HG03354 (cell line): Measurements from ENCODE around the gene SLC28A1.
"Not testable (repeated sequence)": the region's sequence is repeated elsewhere in the genome, so short reads cannot be mapped to it uniquely, and the experiment has no call there.

Source experiments
- ATAC-seq: cut with Tn5 transposase; IDR thresholded peaks from one replicate; pipeline ENCODE4 v1.9.1; 2021; ENCODE audit warnings: mild to moderate bottlenecking; ENCODE audit not compliant: unreplicated experiment, poor library complexity, severe bottlenecking

Gene SLC28A1

DNA sequence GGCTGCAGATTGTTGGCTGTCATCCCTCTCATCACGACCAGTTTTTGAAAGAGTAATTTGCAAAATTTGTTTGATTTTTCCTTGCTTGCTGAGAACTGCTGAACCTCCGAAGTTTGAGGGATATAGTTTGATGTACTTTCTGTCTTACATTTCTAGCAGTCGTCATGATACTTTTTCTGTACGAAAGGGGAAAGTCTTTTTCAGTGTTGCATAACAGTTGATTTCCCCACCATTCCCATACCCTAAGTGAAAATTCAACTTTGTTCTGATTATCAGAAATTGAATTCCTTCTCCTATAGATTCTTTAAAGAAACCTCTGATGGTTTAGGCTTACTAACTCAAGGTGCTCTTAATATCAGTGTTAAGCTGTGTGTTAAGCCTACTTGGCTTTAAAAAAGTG is 98.8 kb downstream of the SLC28A1 start:
- ATAC-seq = no peak

DNA sequence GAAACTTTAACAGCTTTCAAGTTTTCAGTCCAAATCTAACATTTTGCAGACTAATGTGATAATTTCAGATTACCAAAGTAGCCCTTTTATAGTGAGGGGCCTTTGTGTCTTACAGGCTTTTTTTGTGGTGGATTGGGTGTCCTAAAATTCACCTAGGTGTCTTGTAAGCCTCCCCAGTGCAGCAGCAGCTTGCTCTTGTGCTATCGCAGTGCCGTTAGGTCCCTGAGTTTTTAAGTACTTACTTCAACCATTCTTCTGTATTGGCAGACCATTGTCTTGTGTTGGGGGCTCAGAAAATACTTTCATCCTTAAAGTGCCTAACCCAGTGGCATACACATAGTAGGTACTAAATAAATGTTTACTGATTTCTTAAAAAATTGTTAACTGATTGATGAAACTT is 99.2 kb downstream of the SLC28A1 start:
- no peak for ATAC-seq

DNA sequence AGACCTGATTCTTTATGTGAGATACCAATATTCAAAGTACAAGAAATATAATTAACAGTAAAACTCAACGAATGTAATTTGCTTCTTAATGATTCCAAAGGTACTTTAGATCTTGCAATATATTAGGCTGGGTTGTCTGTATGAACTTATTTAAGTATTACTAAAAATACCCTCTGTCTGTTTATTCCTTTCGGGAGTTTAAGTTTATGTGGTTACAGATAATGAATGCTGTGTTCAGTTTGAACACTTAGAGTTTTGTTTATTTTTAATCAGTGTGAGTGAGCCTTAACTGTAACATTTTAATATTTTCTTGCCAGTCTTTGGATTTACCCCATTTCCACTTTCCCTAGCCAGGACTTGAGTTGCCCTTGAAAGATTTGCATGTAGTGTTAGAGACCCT is 100.7 kb downstream of the SLC28A1 start:
- ATAC-seq = no peak

DNA sequence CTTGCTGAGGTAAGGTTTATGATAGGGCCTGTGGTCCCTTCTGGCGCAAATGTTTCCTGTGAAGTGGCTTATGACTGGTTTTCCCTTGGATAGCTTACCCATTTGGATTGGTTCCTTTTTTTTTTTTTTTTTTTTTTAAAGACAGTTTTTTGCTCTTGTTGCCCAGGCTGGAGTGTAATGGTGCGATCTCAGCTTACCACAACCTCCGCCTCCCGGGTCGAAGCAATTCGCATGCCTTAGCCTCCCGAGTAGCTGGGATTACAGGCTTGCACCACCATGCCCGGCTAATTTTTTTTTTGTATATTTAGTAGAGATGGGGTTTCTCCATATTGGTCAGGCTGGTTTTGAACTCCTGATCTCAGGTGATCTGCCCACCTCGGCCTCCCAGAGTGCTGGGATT is 102.9 kb downstream of the SLC28A1 start:
- not testable (repeated sequence) for ATAC-seq

DNA sequence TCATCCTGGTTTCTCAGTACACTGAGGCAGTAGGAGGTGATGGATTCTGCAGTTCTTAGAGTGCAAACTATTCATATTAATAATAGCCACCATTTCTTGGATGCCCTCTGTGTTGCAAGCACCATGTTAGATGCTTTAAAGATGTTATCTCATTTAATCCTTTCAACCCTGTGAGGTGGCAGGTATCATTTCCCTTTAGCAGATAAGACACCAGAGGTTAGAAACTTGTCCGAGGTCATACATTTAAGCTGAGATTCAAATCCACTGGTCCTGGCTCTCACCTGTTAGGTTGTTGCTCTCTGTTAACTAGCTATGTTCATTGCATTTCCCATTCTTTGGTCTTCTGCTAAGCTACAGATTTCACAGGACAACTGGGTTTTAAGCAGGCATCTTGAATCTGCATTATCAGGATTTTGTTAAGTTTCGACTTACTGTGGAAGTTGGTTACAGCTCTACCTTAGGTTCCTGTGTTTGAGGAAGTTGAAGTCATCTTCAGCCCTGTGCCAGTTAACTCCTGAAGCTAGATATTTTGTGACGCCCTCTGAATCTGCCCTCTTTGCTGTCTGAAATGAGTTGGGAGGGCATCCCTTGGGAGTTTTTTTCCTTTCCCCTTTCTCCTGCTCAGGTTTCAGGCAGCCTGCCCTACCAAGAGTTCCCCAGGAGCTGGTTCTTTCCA is 103.6 kb downstream of the SLC28A1 start:
- ATAC-seq = no peak

DNA sequence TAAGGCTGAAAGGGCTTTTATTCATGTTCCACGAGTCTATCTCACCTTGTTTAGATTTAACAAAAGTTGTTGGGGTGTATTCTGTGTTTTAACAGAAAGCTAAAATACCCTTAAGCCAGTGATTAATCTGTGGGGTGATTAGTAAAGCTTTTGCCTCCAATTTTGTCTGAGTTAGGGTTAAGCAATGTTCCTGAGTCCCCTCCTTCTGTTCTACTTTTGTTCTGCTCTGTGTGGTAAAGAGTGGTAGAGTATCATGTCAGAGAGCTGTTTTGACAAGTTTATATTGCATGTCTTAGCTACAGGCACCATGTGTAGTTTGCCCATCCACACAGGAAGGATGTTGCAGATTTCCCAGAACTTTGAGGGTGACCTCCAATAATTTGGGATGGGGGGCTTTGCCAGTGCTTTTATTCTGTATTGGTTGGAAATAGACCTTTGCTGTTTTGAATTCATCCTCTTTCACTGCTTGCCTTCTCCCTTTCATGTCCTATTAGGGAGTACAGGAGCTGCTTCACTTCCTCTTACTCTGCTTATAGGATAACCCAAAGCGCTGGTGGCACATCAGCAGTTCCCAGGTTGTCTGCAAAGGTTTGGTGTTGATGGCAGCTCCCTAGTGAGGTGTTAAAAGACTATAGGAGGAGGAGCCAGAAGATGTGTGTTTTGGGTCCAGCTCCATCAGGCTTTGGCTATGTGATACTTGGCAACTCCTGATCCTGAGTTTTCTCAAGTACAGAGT is 104.6 kb downstream of the SLC28A1 start:
- no peak for ATAC-seq

DNA sequence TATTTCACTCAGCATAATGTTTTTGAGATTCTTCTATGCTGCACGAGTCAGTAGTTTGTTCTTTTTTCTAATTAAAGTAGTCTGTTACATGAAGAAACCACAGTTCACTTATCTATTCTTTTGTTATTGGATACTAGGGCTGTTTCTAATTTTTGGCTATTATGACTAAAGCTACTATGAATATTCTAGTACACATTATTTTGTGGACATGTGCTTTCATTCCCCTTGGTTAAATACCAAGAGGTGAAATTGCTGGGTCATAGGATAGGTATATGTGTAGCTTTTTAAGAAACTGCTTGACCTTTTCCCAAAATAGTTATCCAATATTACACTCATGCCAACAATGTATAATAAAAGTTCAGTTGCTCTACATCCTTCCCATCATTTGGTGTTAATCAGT is 106.0 kb downstream of the SLC28A1 start:
- ATAC-seq = no peak

DNA sequence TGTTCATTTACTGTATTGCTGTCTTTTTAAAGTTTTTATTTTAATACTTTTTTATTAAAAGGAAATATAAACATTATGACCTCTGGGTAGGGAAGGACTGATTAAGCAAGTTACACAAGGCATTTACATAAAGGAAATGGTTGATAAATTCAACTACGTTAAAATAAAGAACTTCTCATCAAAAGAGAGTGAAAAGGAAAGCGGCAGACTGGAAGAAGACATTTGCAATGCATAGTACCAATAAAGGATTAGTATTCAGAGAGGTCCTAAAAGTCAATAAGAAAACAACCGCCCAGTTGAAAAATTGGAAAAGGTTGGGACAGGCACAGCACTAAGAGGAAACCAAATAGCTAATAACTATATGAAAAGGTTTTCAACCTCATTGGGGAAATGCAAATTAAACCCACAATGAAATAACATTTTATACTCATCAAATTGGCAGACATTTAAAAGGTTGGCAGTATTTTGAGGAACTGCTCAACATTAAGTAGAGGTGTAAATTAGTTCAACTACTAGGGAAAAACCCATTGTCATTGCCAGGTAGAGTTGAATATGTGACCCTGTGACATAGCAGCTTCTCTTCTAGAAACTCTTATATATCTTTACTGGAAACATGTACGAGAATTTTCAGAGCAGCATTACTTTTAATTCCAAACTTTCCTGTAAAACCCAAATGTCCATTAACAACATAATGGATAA is 106.7 kb downstream of the SLC28A1 start:
- no peak for ATAC-seq

DNA sequence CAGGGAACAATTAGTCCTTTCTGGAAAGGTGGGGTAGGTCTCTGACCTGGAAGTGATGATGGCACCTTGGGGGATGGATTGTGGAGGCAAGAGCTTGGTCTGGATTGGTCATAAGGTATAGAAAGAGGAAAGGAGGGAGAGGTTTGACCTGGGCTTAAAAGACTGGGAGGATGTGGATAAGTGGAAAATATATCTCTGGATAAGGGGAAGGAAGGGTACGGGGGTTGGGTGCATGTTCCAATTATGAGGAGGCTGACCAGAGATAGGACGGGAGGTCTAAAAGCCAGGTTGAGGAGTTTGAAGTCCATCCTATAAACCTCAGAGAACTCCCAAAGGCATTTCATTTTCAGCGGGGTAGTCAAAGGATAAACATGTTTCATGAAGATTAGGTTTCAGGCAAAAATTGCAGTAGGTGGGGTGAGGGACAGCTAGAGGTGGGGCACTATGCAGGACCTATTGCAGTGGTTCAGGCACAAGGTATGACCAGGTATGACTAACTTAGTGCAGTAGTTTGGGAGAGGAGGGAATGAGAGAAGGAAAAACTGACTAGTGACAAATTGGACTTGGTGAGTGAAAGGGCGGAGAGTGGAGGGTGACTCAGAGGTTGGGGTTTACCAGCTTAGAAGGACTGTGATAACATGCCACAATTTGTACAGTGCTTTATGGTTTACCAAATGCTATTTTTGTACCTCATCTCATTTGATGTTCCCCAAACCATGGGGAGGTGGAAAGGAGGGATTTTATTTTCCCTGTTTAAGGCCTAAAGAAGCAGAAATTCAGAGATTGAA is 107.9 kb downstream of the SLC28A1 start:
- ATAC-seq = no peak
